ENCODE measurements around the gene INPP5B.
"Not testable (repeated sequence)": the region's sequence is repeated elsewhere in the genome, so short reads cannot be mapped to it uniquely, and the experiment has no call there.

The INPP5B gene

DNA sequence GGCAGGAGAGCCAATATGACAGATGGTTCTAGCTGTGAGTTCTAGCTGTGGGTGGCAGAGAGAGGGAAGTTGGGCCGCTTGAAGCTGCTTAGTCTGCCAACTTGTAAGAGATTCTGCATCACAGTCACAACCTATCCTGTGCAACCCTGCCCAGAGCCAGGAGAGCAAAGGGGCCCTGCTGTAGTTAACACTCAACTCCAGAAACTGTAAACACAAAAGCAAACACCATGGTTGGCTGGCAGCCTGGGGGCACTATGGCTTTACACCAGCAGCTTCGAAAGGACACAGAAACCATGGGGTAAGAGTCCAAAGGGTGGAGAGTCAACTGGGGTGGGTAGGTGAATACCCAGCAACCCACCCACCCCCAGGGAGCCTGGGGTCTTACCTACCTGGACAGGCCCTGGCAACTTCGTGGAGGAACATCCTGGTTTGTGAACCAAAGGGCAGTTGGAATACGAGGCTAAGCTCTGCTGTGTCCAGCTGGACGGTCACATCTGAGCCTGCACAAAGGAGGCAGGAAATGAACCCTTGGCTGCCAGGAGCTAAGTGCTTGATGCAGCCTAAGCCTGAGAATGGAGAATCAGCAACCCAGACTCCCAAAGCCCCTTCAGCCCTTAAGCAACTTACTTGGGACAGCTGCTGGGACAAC is 6.4 kb downstream of the INPP5B start:
- TF ChIP-seq, protein P1, sequence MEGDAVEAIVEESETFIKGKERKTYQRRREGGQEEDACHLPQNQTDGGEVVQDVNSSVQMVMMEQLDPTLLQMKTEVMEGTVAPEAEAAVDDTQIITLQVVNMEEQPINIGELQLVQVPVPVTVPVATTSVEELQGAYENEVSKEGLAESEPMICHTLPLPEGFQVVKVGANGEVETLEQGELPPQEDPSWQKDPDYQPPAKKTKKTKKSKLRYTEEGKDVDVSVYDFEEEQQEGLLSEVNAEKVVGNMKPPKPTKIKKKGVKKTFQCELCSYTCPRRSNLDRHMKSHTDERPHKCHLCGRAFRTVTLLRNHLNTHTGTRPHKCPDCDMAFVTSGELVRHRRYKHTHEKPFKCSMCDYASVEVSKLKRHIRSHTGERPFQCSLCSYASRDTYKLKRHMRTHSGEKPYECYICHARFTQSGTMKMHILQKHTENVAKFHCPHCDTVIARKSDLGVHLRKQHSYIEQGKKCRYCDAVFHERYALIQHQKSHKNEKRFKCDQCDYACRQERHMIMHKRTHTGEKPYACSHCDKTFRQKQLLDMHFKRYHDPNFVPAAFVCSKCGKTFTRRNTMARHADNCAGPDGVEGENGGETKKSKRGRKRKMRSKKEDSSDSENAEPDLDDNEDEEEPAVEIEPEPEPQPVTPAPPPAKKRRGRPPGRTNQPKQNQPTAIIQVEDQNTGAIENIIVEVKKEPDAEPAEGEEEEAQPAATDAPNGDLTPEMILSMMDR (conservative IDR thresholded peaks at IDR 0.05; ENCODE audit: low read depth, low read length): no peak
- no peak overlapping the region for H3K4me3 ChIP-seq (ENCODE audit: low read depth, low read length)
- no peak for DNase-seq (ENCODE audit: low read depth)

DNA sequence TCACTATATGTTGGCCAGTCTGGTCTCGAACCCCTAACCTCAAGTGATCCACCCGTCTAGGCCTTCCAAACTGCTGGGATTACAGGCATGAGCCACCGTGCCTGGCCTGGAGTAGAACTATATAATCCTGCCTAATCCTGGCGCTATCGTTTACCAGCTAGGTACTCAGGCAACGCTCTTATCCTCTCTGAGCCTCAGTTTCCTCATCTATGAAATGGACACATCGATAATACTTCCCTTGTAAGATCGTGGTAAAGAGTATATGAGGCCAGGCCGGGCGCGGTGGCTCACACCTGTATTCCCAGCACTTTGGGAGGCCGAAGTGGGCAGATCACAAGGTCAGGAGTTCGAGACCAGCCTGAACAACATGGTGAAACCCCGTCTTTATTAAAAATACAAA is 10.1 kb downstream of the INPP5B start:
- not testable (repeated sequence) for H3K4me3 ChIP-seq (ENCODE audit: low read depth, low read length); DNase-seq (ENCODE audit: low read depth)

DNA sequence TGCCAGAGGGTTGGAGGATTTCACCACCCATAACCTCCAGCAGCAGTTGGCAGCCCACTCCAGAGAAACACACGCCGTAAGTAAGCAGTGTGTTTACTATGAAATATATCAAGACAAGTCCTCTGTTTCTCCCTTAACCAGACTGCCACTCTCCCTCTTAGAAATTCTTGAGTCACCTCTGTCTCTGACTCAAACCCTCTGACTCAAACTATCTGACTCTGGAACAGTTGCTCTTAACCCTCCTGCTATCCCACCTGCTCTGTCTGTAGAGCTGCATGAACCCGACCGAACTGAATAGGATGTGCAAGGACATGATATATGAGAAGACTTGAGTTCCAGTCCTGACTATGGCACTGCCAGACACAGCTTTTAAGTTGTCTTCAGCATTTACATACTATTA is 14.1 kb downstream of the INPP5B start:
- H3K4me3 ChIP-seq (ENCODE audit: low read depth, low read length): no peak overlapping the region
- DNase-seq (ENCODE audit: low read depth): peak; percentile 43
- TF ChIP-seq, protein P1 (conservative IDR thresholded peaks at IDR 0.05; ENCODE audit: low read depth, low read length): no peak

DNA sequence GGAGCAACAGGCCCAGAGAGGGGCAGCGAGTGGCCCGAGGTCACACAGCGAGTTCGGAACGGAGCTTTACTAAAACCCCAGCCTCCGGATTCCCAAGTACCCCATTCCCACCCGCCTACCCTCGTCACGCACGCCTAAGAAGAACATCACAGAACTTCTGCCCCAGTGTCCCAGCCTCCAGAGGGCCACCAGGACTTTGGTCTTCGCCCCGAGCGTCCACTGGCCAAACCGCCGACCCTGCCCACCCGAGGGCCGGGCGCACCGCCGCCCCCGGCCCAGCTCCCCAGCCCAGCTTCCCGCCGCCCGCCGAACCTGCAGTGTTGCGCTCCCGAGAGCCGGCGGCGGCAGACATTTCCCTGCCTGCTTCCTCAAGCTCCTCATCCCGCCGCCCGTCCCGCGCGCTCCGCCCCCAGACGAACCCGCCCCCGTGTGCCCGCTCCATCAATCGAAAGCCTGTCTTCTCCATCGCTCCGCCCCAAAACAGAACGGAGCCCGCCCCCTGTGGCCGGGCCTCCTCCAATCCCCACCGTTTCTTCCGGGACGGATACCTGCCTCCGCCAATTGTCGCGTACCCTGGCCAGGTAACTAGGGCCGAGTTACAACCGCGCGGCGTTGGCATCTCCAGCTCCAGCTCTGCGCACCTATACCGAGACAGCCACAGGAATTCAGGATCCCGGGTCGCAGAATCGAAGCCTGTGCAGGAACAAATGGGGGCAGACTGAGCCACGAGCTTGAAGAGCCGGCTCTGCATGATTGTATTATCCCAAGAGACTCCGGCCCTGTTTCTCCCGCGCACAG is 15.3 kb downstream of the INPP5B start:
- peak; percentile 96 for DNase-seq (ENCODE audit: low read depth)
- peak overlapping the region; percentile 70 for H3K4me3 ChIP-seq (ENCODE audit: low read depth, low read length)
- TF ChIP-seq, protein P1 (conservative IDR thresholded peaks at IDR 0.05; ENCODE audit: low read depth, low read length): no peak

DNA sequence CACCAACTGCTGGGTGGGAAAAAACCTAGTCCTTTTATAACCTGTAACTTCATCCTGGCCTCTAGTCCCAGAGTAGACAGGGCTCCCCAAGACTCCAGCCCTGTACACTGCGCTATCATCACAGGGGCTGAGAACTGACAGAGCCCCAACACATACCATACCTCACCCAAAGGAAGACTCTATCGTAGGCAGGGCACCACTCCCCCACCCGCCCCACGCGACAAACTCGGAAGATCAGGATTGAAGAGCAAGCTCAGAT is 15.8 kb downstream of the INPP5B start:
- no peak for DNase-seq (ENCODE audit: low read depth)
- H3K4me3 ChIP-seq (ENCODE audit: low read depth, low read length): peak overlapping the region; percentile 70
- TF ChIP-seq, protein P1 (conservative IDR thresholded peaks at IDR 0.05; ENCODE audit: low read depth, low read length): no peak

DNA sequence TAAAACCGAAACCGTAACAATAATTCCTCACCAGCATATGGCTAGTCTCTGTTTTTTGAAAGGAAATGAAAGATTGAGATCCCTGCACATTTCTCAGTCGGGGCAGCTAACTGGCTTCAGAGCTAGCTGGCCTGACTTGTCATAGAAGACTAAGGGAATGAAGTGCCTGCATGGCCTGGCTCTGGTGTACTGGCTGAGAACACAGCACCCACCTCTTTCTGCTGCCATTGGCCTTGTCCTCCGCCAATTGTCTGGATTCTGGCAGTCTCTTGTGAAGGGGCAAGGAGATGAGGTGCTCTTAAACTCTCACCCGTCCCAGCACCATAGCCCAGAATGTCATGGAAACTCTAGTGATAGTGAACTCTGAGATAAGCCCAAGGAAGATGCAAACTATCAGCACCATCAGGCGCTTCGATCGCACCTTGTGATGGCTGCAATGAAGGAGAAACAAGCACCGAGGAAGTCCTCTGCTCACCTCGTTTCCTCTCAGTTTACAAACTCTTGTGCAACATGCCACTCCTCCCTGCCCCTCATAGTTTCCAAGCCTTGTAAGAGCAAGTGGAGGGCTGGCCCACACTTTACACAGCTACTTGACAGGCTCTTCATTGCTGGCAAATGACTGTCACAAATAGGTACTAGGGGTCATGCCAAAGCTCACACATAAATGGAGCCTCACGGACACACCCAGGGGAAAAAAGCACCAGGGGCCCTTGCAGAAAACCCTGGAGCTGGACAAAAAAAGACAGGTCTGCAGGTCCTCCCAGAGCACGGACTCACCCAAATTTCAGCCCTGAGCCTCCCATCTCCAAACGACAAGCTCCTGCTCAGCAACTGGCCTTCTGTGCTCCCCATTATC is 16.4 kb downstream of the INPP5B start:
- peak; percentile 65 for DNase-seq (ENCODE audit: low read depth)
- TF ChIP-seq, protein P1 (conservative IDR thresholded peaks at IDR 0.05; ENCODE audit: low read depth, low read length): no peak
- H3K4me3 ChIP-seq (ENCODE audit: low read depth, low read length): peak overlapping the region; percentile 70
